Measurements from ENCODE around the gene KCNC3. TPM values are rescaled to one million over a fixed set of nuclear protein-coding genes. Genes with fewer than 3 reads are reported as not detected.
A peak's percentile ranks its signal among the peaks of the same experiment; 100 is the strongest.

Gene KCNC3
- total RNA-seq (2022), result 20.6 and 24.6 TPM in 2 replicates
- percentile 69 among the genes with signal in this experiment for Bru-seq, nascent RNA
- percentile 68 among the genes with signal in this experiment for BruChase-seq, experiment 1, labeled RNA remaining after a 2-hour chase
- BruChase-seq, experiment 2, labeled RNA remaining after a 6-hour chase, result percentile 67 among the genes with signal in this experiment
- long read RNA-seq, partial matches to known transcripts, result 0 of 5 reads
- long read RNA-seq, other reads (novel, unspliced or antisense), result 5 of 5 reads

- peak; percentile 99 to 100 for DNase-seq
- H3K36me3 Mint-ChIP-seq (ENCODE audit: insufficient read depth, unreplicated experiment), result peaks cover 72% of the 10 kb centered on the region
- Histone ChIP-seq H3K4me3 (ENCODE audit: low read depth, low read length) (peak within 1 kb of the TSS; percentile 68), H3K36me3 (ENCODE audit: control insufficient read depth, insufficient read depth, low read length) (no peaks in the 10 kb centered on the region), H3K4me1 (peaks cover 35% of the 10 kb centered on the region), H3K27me3 (replicated peaks; ENCODE audit: control insufficient read depth, insufficient read depth, low read length) (no peaks in the 10 kb centered on the region), H3K9me3 (no peaks in the 10 kb centered on the region)
- H3K4me1 Mint-ChIP-seq (ENCODE audit: low read depth, unreplicated experiment), result peaks cover 49% of the 10 kb centered on the region
- intact Hi-C loops (cut with micrococcal nuclease; ENCODE audit: unreplicated experiment), result no loop called here
- peaks cover 16% of the 10 kb centered on the region for H3K9me3 Mint-ChIP-seq (ENCODE audit: unreplicated experiment)
- H3K27ac Mint-ChIP-seq (ENCODE audit: unreplicated experiment), result peak within 1 kb of the TSS; percentile 100
- TF ChIP-seq, protein P1, sequence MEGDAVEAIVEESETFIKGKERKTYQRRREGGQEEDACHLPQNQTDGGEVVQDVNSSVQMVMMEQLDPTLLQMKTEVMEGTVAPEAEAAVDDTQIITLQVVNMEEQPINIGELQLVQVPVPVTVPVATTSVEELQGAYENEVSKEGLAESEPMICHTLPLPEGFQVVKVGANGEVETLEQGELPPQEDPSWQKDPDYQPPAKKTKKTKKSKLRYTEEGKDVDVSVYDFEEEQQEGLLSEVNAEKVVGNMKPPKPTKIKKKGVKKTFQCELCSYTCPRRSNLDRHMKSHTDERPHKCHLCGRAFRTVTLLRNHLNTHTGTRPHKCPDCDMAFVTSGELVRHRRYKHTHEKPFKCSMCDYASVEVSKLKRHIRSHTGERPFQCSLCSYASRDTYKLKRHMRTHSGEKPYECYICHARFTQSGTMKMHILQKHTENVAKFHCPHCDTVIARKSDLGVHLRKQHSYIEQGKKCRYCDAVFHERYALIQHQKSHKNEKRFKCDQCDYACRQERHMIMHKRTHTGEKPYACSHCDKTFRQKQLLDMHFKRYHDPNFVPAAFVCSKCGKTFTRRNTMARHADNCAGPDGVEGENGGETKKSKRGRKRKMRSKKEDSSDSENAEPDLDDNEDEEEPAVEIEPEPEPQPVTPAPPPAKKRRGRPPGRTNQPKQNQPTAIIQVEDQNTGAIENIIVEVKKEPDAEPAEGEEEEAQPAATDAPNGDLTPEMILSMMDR (IDR thresholded peaks at IDR 0.05; ENCODE audit: insufficient read depth in 1 of 2, low read depth in 1 of 2, low read length in 1 of 2, severe bottlenecking in 1 of 2, unreplicated experiment in 1 of 2), result no peak
- peak within 1 kb of the TSS; percentile 99 for H3K4me3 Mint-ChIP-seq (ENCODE audit: unreplicated experiment)
- ChIA-PET POLR2A (interaction anchor here (0.6 to 1.4 kb wide), 14 partner anchors 9 to 689 kb away, joined by 3 to 13 read pairs (median 4); partner anchors contain the start of genes AKT1S1, AP2A1, JOSD2 and NUP62), CTCF (interaction anchor here (0.6 to 2.1 kb wide), 24 partner anchors 13 to 1995 kb away, joined by 3 to 23 read pairs (median 4); partner anchors contain the start of gene MYH14)
- peaks cover 10% of the 10 kb centered on the region for H3K27me3 Mint-ChIP-seq (ENCODE audit: insufficient read depth, unreplicated experiment)
- no TSS peak for BruUV-seq (replicated peaks)
These were observed at the start of gene KCNC3 for GRCh38 chr19:50329146-50329925. Gene KCNC3, minus strand, starts transcription at chr19:50329377. Its CDS starts 295 bp downstream, at chr19:50329082.

DNA sequence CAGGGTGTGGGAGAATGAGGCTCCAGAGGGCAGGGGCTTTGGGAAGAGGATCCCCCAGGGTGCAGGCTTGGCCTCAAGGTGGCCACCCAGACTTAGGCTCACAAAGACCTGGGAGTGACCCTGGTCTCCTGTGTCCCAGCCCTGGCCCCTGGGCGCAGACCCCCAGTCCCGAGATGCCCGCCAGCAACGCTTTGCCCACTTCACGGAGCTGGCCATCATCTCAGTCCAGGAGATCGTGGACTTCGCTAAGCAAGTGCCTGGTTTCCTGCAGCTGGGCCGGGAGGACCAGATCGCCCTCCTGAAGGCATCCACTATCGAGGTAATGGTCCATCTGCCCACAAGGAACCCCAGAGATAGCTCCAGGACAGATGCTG, 49.7 kb upstream of the KCNC3 start:
- POLR2A ChIA-PET, result no interaction called here
- Mint-ChIP-seq H3K36me3 (ENCODE audit: insufficient read depth, unreplicated experiment) (peaks cover 46% of the 10 kb centered on the region), H3K27ac (ENCODE audit: unreplicated experiment) (no peak overlapping the region), H3K9me3 (ENCODE audit: unreplicated experiment) (no peaks in the 10 kb centered on the region), H3K4me3 (ENCODE audit: unreplicated experiment) (no peak overlapping the region), H3K4me1 (ENCODE audit: low read depth, unreplicated experiment) (no peaks in the 10 kb centered on the region), H3K27me3 (ENCODE audit: insufficient read depth, unreplicated experiment) (no peaks in the 10 kb centered on the region)
- Histone ChIP-seq H3K4me3 (ENCODE audit: low read depth, low read length) (no peak overlapping the region), H3K4me1 (peaks cover 6% of the 10 kb centered on the region; the same call in 1 of the 2 replicates), H3K36me3 (ENCODE audit: control insufficient read depth, insufficient read depth, low read length) (peaks cover 9% of the 10 kb centered on the region), H3K9me3 (no peaks in the 10 kb centered on the region), H3K27me3 (replicated peaks; ENCODE audit: control insufficient read depth, insufficient read depth, low read length) (no peaks in the 10 kb centered on the region)
- no TSS peak for BruUV-seq (replicated peaks)
- TF ChIP-seq, protein P1 (IDR thresholded peaks at IDR 0.05; ENCODE audit: insufficient read depth in 1 of 2, low read depth in 1 of 2, low read length in 1 of 2, severe bottlenecking in 1 of 2, unreplicated experiment in 1 of 2), result no peak
- intact Hi-C loops (cut with micrococcal nuclease; ENCODE audit: unreplicated experiment), result no loop called here
- CTCF ChIA-PET, result no interaction called here
- no peak for DNase-seq

DNA sequence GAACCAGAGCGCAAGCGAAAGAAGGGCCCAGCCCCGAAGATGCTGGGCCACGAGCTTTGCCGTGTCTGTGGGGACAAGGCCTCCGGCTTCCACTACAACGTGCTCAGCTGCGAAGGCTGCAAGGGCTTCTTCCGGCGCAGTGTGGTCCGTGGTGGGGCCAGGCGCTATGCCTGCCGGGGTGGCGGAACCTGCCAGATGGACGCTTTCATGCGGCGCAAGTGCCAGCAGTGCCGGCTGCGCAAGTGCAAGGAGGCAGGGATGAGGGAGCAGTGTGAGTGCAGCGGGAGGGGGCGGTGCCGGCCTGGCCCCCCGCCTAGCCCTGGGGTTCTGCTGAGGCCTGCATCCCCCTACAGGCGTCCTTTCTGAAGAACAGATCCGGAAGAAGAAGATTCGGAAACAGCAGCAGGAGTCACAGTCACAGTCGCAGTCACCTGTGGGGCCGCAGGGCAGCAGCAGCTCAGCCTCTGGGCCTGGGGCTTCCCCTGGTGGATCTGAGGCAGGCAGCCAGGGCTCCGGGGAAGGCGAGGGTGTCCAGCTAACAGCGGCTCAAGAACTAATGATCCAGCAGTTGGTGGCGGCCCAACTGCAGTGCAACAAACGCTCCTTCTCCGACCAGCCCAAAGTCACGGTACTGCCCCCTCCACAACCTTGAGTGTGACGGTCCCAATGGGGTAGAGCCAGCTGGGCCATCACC, 49.1 kb upstream of the KCNC3 start:
- TF ChIP-seq, protein P1 (IDR thresholded peaks at IDR 0.05; ENCODE audit: insufficient read depth in 1 of 2, low read depth in 1 of 2, low read length in 1 of 2, severe bottlenecking in 1 of 2, unreplicated experiment in 1 of 2), result no peak
- Mint-ChIP-seq H3K27me3 (ENCODE audit: insufficient read depth, unreplicated experiment) (no peaks in the 10 kb centered on the region), H3K27ac (ENCODE audit: unreplicated experiment) (no peak overlapping the region), H3K36me3 (ENCODE audit: insufficient read depth, unreplicated experiment) (peaks cover 40% of the 10 kb centered on the region), H3K4me1 (ENCODE audit: low read depth, unreplicated experiment) (no peaks in the 10 kb centered on the region), H3K4me3 (ENCODE audit: unreplicated experiment) (peak overlapping the region; percentile 99), H3K9me3 (ENCODE audit: unreplicated experiment) (no peaks in the 10 kb centered on the region)
- H3K27me3 ChIP-seq (replicated peaks; ENCODE audit: control insufficient read depth, insufficient read depth, low read length), result no peaks in the 10 kb centered on the region
- BruUV-seq (replicated peaks), result TSS peak; percentile 40
- no peak overlapping the region for H3K4me3 ChIP-seq (ENCODE audit: low read depth, low read length)
- POLR2A ChIA-PET, result no interaction called here
- H3K9me3 ChIP-seq, result no peaks in the 10 kb centered on the region
- H3K36me3 ChIP-seq (ENCODE audit: control insufficient read depth, insufficient read depth, low read length), result peaks cover 9% of the 10 kb centered on the region
- peaks cover 4% of the 10 kb centered on the region; the same call in 1 of the 2 replicates for H3K4me1 ChIP-seq
- intact Hi-C loops (cut with micrococcal nuclease; ENCODE audit: unreplicated experiment), result no loop called here
- CTCF ChIA-PET, result no interaction called here
- no peak for DNase-seq
